Measurements from ENCODE around the gene UBAC2.
"Not testable (repeated sequence)": the region's sequence is repeated elsewhere in the genome, so short reads cannot be mapped to it uniquely, and the experiment has no call there.

Gene UBAC2

GRCh38 chr13:99404005-99404755 lies 203.5 kb downstream of the UBAC2 start:
- DNase-seq: no peak

GRCh38 chr13:99405966-99406365 lies 205.3 kb downstream of the UBAC2 start:
- DNase-seq: no peak

DNA sequence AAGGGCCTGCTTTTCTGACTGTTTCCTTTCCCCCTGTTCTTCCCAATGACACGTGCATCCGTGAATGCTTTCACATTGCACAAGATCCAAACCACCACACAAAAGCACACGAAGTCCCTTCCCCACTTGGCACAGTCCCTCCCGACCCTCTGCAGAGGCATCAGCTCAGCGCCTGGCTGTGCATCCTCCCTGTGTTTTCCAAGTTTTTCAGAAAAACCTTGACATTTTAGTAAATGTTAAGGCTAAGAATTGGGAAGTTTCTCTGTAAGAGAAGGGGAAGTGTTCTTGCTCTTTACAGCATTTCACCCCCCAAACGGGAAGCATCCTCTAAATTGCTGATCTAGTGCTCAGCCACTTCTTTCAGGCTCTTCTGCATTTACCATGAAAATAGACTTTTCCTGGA lies 206.1 kb downstream of the UBAC2 start:
- DNase-seq: no peak

DNA sequence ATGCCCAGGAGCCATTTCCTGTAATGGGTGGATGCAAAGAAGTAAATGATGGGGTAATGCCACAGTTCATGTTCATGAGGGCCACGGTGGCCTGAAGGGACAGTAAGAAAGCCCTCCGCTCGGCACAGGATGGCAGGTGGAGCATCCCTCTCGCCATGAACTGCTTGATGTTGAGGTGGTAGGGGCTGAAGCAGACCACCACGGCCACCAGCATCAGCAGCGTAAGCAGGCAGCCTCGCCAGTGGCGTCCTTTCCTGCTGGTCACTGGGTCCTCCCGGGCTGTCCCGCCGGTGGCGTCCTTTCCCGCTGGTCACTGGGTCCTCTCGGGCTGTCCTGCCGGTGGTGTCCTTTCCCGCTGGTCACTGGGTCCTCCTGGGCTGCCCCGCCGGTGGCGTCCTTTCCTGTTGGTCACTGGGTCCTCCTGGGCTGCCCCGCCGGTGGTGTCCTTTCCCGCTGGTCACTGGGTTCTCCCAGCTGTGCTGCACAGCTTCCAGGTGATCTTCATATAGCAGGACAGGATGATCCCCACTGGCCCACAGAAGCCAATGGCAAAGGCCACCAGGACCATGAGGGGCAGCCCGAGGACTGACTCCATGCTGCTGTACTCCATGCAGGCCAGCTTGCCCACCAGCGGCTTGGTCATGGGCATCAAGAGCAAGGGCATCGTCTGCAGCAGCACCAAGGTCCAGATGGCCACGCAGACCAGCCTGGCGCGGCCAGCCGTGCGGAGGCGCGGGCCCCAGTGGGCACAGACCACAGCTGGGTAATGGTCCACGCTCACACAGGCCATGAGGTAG lies 207.4 kb downstream of the UBAC2 start:
- no peak for DNase-seq

- no peak for DNase-seq
Measured at GRCh38 chr13:99408703-99409000, 208.0 kb downstream of the UBAC2 start.

- DNase-seq: not testable (repeated sequence)
Measured at GRCh38 chr13:99409461-99410083, 208.9 kb downstream of the UBAC2 start.

DNA sequence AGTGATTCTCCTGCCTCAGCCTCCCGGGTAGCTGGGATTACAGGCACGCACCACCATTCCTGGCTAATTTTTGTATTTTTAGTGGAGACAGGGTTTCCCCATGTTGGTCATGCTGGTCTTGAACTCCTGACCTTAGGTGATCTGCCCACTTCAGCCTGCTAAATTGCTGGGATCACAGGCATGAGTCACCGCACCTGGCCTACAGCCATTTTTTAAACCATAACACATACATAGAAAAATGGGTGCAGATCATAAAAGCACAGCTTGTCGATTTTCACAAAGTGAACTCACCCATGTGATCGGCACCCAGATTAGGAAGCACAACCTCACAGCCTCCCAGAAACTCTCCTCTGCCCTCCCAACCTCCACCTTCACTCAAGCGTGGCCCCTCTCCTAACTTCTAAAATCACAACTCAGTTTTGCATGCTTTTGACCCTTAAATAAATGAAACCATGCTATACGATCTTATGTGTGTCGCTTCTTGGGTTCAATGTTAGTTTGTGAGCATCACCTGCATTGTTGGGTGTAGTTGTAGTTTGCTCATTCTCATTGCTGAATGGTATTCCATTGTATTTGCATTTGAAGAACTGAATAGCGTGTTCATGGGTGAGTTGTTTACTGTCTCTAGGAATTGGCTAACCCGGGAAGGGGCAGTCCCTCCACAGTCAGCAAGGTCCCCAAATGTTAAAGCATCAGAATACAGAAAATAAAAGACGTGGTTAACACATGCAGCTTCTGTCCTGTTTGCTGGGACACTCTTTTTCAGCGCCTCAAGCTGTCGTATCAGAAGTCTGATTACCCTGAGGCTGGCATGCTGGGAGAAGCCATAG lies 210.2 kb downstream of the UBAC2 start:
- not testable (repeated sequence) for DNase-seq

DNA sequence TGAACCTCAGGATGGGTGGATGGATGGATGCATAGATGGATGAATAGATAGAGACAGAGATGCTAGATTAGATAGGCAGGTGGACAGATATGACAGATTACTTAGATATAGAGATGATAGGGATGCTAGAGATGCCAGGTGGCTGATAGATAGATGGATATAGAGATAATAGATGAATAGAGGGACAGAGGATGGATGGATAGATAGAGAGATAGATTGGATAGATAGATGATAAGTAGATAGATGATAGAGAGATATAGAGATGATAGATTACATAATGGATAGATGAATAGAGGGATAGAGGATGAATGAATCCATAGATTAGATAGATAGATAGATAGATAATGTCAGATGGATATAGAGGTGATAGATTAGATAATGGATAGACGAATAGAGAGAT lies 212.2 kb downstream of the UBAC2 start:
- no peak for DNase-seq

- DNase-seq: no peak
Measured at GRCh38 chr13:99414048-99414995, 213.7 kb downstream of the UBAC2 start.

DNA sequence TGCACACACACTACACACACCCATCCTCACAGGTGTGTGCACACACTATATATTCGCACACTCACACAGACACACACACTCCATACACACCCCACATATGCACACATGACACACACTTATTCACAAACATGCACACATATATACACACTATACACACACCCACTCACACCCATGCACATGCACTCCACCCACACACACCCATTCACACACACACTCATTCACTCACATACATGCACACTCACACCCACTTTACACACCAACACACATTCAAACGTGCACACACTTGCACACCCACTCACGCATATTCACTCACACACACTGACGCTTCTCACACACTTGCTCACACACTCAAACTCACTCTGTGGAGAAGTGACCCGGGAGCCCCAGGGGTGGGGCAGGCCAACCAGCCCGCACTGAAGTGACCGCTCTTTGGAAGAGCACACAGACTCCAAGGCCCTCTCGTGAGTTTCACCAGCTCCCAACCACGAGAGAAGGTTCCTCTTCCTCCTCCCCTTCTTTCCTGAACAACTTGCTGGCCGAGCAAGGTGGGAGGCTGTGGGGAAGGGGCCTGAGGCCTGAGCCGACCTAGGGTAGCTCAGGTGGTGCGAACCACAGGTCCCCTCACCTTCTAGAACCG lies 214.5 kb downstream of the UBAC2 start:
- no peak for DNase-seq

- DNase-seq: no peak
Measured at GRCh38 chr13:99415851-99416331, 215.2 kb downstream of the UBAC2 start.

- DNase-seq: no peak
Measured at GRCh38 chr13:99416411-99417121, 215.9 kb downstream of the UBAC2 start.

DNA sequence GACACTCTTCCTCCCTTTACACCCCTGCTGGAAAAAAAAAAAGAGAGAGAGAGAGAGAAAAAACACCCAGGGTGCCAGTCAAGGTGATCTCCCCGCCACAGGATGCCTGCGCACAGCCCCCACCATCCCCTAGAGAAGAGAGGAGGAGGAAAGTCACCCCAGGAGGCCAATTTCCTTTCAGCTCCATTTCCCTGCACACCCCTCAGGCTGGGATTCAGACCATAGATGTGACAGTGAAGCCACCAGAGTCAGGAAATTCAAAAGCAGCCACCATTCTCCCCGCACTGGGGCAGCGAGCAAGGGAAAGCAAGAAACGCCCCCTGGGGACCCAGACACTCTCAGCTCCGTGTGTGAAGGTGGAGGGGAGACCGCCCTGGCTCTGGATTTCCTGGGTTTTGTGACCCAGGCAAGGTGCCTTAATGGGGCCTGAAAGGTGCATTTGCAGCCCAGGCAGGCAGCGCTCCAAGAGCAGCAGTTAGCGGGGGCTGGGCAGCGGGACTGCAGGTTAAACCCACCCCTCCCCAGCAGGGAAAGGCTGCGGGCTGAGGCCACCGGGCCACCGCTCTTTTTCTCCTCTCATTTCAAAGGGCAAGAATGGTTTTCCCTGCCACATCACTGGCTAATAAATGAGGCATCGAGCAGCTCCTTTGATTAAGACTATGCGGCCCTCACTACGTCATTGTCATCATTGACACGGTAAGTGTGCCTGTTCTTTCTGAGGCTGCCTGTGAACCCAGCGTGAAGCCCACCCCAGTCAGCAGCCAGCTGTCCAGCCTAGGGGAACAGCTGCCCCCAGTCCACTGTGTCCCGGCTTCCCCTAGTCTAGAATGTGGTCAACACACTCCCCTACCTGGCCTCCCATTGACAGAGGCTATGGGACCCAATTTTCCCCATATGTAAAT lies 216.8 kb downstream of the UBAC2 start:
- DNase-seq: no peak

DNA sequence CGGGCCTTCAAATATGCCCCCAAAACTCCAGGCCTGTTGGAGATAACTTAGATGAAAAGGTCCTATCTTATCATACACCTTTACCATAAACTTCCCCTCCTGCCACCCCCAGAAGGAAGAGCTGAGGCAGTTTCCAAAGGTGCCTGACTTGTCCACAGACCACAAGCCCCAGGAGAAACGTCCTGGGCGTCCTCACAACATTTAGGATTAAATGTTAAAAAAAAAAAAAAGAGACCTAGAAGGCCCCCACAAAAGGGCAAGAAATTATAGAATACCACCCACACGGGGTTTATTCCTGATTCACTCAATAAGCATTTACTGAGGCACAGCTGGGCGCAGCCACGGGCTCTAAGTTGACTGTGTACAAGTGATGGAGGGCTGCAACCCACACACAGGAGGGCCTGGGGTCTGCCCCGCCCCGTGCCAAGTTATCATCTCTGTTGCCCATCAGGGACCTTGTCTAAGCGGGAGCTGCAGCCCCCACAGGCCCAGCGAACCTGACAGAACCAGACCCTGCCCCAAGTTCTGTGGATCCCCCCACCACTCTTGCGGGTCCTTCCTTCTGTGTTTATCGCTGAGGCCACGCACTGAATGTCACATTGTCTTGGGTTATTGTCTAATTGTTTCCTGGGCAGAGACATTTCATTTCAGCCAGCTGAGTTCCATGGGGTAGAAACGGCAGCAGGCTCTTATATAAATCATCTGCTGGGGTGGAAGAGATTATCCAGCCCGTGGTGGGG lies 217.6 kb downstream of the UBAC2 start:
- DNase-seq: no peak

DNA sequence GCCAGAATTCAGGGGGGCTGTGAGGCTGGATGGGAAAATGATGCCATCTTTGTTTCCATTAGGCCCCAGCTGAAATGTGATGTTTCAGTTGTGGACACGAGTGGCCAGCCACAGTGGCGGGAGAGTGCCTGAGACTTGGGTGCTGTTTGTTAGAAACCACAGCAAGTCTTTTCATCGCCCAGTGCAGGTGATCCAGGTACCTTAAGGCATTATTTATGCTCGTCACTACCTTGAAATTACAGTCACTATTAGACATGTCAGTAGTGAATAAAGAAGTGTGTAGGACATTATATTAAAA lies 218.1 kb downstream of the UBAC2 start:
- no peak for DNase-seq

DNA sequence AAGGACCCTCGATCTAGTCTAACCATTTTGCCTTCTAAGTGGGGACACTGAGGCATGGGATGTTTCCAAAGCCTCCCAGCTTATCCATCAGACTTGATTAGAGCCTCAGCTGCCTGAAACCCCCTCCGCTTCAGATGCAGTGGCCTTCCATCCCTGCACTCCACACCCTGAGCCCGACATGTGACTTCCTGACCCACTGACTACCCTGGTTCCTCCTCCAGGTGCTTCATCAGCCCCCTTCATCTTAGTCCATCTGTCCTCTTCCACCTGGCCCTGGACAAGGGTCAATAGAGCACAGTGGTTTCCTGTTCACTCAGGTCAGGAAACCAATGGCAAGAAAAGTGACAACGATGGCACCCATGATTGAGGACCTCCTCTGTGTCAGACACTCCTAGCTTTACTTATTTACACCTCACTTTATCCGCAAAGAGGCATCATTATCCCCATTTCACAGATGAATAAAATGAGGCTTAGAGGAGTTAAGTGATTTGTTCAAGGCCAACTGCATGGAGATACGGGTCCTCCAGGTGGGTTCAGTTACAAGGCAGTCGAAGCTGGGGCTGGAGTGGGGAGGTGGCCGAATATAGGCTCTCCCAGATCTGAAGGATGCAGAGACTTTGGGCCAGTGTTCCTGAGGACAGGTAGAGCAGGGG lies 219.1 kb downstream of the UBAC2 start:
- no peak for DNase-seq

- DNase-seq: no peak
Measured at GRCh38 chr13:99421271-99421670, 220.6 kb downstream of the UBAC2 start.
